Measurements from ENCODE around the gene NPAS3.

Gene NPAS3

GRCh38 chr14:33802737-33803136, 864.1 kb downstream of the NPAS3 start:
- Mint-ChIP-seq H3K4me1 (no peaks in the 10 kb centered on the region), H3K4me3 (no peak overlapping the region), H3K9me3 (peaks cover 3% of the 10 kb centered on the region), H3K27ac (no peak overlapping the region), H3K27me3 (ENCODE audit: low read depth) (peaks cover 8% of the 10 kb centered on the region), H3K36me3 (ENCODE audit: low read depth) (peaks cover 15% of the 10 kb centered on the region)
- TF ChIP-seq CTCF (IDR thresholded peaks at IDR 0.05; ENCODE audit: unreplicated experiment in 3 of 3) = no peak

DNA sequence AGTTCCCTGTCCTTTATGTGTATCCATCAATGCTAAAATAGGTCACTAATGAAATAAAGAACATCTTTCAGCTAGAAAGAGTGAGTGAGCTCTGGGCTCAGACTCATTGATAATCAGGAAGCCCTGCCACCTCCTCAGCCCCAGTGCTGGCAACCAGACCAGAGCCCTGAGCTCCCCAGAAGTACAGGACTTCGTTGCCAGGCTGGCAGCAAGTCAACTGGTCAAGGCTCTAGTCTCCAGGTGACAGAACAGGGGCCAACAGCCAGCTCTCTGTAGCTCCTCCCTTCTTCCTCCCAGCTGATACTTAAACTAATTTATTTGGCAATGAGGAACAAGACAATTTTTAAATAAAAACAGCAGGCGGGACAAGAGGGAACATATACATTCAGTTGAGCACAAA, 866.9 kb downstream of the NPAS3 start:
- H3K4me3 Mint-ChIP-seq = no peak overlapping the region
- no peak overlapping the region for H3K27ac Mint-ChIP-seq
- no peak for TF ChIP-seq CTCF (IDR thresholded peaks at IDR 0.05; ENCODE audit: unreplicated experiment in 3 of 3)
- H3K36me3 Mint-ChIP-seq (ENCODE audit: low read depth) = peaks cover 6% of the 10 kb centered on the region
- H3K4me1 Mint-ChIP-seq = no peaks in the 10 kb centered on the region
- peaks cover 3% of the 10 kb centered on the region for H3K9me3 Mint-ChIP-seq
- peaks cover 10% of the 10 kb centered on the region for H3K27me3 Mint-ChIP-seq (ENCODE audit: low read depth)

DNA sequence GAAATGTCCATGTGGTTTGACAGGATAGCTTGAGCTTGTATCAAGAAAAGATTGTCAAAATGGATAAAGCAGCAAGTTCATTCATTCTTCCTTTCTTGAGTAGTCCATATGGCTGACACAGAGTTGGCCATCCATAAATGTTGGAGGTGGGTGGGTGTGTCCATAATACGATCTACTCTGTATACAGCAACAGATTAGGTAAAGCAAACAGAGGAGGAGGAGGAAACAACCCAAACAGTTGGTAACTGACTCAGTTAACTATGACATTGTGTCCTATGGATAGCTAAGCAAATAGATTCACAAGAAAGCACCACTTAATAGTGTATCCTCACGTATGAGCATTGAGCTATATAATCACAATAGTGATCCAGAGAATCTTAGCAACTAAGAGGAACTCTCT, 868.2 kb downstream of the NPAS3 start:
- no peak for TF ChIP-seq CTCF (IDR thresholded peaks at IDR 0.05; ENCODE audit: unreplicated experiment in 3 of 3)
- peaks cover 10% of the 10 kb centered on the region for H3K27me3 Mint-ChIP-seq (ENCODE audit: low read depth)
- H3K36me3 Mint-ChIP-seq (ENCODE audit: low read depth) = no peaks in the 10 kb centered on the region
- no peak overlapping the region for H3K27ac Mint-ChIP-seq
- no peaks in the 10 kb centered on the region for H3K4me1 Mint-ChIP-seq
- no peaks in the 10 kb centered on the region for H3K9me3 Mint-ChIP-seq
- no peak overlapping the region for H3K4me3 Mint-ChIP-seq

GRCh38 chr14:33808187-33808586, 869.5 kb downstream of the NPAS3 start:
- Mint-ChIP-seq H3K27ac (no peak overlapping the region), H3K27me3 (ENCODE audit: low read depth) (peaks cover 10% of the 10 kb centered on the region), H3K9me3 (no peaks in the 10 kb centered on the region), H3K4me1 (no peaks in the 10 kb centered on the region), H3K36me3 (ENCODE audit: low read depth) (no peaks in the 10 kb centered on the region), H3K4me3 (no peak overlapping the region)
- TF ChIP-seq CTCF (IDR thresholded peaks at IDR 0.05; ENCODE audit: unreplicated experiment in 3 of 3) = no peak

DNA sequence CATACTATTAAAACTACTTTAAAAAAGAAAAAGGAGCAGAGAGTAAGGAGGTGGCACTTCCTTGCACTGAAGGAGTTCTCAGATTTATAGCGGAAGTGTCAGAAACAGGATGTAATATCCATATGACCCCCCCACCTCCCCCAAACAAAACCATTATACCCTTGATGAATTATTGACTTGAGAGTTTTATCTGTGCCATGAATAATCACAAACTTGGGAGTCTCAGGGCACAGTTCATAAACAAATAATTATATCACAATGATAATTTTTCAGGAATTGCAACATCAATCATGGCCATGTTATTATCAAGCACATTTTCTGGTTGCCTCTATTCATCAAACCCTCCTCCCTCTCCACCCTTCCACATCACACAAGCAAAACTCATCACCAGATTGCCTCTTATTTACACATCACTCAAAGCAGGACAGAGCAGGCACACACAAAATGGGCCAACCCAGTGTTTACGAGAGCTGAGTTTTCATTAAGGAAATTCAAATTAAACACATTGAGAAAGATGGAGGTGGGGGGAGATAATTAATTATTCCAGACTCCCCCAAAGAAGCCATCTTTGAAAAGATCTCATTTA, 870.8 kb downstream of the NPAS3 start:
- Mint-ChIP-seq H3K27ac (no peak overlapping the region), H3K9me3 (no peaks in the 10 kb centered on the region), H3K27me3 (ENCODE audit: low read depth) (peaks cover 10% of the 10 kb centered on the region), H3K36me3 (ENCODE audit: low read depth) (no peaks in the 10 kb centered on the region), H3K4me1 (no peaks in the 10 kb centered on the region), H3K4me3 (no peak overlapping the region)
- TF ChIP-seq CTCF (IDR thresholded peaks at IDR 0.05; ENCODE audit: unreplicated experiment in 3 of 3) = no peak

- H3K27ac Mint-ChIP-seq = no peak overlapping the region
- no peaks in the 10 kb centered on the region for H3K4me1 Mint-ChIP-seq
- H3K4me3 Mint-ChIP-seq = no peak overlapping the region
- no peaks in the 10 kb centered on the region for H3K9me3 Mint-ChIP-seq
- TF ChIP-seq CTCF (IDR thresholded peaks at IDR 0.05; ENCODE audit: unreplicated experiment in 3 of 3) = no peak
- H3K27me3 Mint-ChIP-seq (ENCODE audit: low read depth) = peaks cover 10% of the 10 kb centered on the region
- H3K36me3 Mint-ChIP-seq (ENCODE audit: low read depth) = no peaks in the 10 kb centered on the region
Measured at GRCh38 chr14:33810308-33810707, 871.6 kb downstream of the NPAS3 start.

Data from nephron (organoid).